NCI-H446 treated with DMSO at 0.1 percent for 48 hours (cell line): ENCODE measurements around the gene MT1H.
"Not testable (repeated sequence)": the region's sequence is repeated elsewhere in the genome, so short reads cannot be mapped to it uniquely, and the experiment has no call there.

Experiments
- DNase-seq: peaks from one replicate; lab custom pipeline; 2025; lab: John Stamatoyannopoulos, UW

The MT1H gene

DNA sequence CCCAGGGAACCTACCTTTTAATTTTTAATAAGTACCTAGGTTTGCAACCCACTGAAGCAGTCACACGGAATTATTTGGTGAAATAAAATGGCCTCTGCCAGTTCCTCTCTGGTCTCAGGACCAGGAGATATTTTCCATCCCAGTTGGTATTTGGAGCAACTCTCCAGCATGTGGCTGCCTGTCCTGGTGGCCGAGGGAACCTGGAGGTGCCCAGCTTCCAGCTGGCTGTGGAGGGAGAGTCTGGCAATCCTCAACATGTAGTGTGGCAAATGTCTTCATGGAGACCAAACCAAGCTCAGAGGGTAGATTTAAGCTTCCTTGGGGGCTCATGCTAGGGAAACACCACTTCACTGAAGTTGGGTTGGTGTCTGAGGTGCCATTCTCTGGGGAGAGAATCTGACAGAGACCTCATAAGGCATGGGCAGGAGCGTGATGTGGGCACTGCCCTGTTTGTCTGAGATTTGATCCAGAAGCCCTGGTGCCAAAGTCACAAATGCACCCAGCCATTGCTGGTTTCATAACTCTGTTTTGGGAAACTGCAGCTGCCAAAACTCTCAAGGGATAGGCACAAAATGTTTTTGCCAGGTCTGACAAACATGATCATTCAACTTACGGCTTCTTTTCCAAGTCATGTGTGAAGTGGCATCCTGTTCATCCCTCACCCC is 15.4 kb downstream of the MT1H start:
- DNase-seq: no peak

DNA sequence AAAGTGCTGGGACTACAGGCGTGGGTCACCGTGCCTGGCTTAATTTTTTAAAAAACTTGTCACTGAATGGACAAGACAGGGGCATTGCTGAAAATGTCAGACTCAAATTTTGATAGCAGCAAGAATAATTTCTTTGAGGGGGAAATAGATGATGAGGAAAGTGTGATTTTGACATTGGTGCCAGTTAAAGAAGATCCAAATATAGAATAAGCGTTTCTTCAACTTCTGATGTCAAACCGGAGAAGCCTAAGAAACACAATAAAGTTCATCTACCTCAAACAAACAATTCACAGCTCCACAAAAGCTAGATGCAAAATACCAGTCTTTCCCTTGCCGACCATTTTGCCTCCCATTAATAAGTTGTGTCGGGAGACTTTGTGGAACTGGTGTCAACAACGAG is 17.1 kb downstream of the MT1H start:
- no peak for DNase-seq

DNA sequence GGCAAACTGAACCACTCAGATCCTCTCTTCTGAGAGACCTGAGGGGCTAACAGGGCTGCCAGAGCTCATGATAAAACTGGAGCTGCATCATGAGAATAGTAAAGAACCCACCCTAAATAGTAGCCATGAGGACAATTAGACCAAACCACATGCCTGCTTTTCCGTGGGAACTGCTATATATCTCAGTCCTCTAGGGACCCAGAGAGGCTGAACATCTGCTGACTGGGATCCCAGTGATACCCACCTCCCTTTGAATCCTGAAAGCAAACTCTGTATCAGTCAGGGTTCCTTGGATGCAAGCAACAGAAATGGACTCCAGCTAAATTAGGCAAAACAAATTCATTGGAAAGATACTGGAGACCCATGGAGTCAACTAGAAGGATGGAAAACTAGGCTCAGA is 19.1 kb downstream of the MT1H start:
- no peak for DNase-seq

DNA sequence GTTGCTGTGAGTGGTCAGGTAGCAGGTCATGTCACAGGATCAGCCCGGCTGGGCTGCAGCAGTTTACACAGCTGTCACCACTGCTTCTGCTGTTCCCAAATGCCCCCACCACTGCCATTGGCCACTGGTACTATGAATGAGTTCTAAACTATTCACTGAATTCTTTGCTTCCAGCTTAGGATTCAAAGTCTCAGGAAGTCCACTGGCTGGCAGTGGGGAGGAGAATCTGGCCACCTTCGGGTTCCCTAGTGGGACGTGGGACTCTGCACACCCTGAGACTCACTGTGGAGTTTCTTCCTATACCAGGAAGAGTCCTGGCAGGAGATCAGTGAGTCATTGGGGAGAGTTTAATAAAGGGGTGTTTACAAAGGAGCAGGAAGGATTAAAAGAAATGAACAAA is 19.6 kb downstream of the MT1H start:
- no peak for DNase-seq

DNA sequence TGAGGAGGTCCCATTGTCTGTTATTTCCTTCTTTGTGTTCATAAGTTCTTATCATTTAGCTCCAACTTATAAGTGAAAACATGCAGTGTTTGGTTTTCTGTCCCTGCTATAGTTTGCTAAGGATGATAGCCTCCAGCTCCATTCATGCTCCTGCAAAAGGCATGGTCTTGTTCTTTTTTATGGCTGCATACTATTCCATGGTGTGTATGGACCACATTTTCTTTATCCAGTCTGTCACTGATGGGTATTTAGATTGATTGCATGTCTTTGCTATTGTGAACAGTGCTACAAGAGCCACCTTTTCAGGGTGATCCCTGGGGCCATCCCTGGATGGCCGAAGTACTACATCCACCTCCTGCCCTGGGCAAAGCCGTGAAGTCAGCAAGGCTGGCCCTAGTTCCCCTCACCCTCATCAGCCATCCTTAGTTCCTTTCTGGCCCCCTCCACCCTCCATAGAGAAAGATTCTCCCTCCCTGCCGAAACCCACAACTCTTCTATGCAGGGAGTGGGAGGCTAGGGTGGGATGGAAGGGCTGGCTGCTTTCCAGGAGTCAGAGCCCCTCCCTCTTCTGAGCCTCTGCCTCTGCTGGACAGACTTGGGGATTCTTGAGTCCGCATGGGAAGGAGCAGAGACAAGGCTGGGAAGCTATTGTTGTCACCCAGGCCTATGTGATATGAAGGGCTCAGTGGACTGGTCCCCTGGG is 21.0 kb downstream of the MT1H start:
- no peak for DNase-seq

DNA sequence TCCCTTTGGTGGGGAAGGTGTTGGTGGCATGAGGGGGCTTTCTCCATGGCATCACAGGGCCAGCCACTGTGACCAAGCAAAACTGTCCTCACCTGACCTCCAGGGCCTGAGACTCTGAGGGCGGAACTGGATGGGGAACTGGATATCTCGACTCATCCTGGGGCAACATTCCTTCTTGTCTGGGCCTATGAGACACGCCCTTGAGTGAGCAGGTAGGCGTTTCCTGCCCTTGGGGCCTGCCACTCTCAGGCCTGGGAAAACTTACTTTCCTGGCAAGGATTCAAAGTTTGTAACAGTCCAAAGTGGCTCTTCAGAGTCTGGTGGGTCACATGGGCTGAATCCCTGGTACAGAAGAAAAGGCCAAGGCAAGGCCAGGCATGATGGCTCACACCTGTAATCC is 22.3 kb downstream of the MT1H start:
- DNase-seq: no peak

DNA sequence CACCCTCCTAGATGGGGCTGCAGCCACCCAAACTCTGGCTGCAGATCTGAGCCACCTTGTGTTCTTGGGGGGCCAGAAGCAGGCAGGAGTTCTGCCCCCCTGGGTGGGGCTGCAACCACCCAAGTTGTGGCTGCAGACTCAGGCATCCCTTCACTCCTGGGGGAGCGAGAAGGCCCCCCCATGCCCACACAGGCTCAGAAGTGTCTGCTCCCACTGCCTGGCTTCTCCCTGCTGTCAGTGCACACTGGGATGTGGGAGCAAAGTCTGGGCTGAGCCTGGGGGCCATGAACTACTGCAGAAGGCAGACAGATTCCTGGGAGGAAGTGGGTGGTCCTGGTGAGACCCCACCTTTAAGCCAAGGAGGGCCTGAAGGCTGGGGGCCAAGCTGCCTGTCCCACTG is 25.6 kb downstream of the MT1H start:
- DNase-seq: no peak

DNA sequence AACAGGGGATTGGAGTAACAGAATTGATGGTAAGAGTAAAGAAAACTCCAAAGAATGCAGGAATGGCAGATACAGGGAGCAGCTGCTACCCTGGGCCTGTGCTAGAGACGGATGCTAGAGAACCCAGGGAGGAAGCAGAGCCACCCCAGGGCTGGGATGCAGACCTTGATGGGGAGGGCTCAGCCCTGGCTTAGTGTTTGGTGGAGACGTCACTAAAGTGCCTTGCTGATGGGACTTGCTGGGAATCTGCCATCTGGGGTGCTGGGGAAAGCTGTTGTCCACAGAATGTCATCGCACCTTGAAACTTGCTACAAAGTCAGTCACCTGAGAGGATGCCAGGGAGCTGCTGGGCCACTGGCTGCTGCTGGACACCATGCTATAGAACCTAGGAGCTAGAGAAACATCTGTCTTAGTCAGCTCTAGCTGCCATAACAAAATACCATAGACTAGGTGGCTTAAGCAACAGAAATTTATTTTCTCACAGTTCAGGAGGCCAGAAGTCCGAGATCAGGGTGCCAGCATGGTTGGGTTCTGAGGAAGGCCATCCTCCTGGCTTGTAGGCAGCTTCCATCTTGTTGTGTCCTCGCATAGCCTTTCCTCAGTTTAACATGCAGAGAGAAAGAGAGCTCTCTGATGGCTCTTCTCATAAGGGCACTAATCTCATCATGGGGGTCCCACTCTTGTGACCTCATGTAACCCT is 28.0 kb downstream of the MT1H start:
- DNase-seq: no peak

DNA sequence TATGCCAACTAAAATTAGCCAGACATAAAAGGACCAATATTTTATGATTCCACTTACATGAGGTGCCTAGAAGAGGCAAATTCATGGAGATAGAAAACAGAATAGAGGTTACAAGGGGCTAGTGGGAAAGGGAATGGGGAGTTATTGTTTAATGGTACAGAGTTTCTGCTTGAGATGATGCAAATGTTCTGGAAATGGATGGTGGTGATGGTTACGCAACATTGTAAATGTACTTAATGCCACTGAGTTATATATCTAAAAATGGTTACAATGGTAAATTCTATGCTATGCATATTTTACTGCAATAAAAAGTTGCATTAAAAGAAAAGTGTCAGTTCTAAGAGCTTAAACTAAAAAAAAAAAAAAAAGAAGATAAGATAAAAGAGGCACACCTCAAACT is 30.6 kb downstream of the MT1H start:
- DNase-seq: no peak

DNA sequence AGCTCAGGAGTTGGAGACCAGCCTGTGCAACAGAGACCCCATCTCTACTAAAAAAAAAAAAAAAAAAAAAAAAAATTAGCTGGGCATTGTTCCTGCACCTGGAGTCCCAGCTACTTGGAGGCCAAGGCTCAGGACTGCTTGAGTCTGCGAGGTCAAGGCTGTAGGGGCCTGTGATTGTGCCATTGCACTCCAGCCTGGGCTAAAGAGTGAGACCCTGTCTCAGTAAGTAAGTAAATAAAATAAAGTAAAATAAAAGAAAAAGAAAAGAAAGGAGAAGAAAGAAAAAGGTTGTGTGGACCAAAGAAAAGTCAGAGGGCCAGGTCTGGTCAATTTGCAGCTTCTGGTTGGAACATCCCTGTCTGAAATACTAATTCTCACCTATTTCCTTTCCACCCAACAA is 31.0 kb downstream of the MT1H start:
- DNase-seq: no peak

DNA sequence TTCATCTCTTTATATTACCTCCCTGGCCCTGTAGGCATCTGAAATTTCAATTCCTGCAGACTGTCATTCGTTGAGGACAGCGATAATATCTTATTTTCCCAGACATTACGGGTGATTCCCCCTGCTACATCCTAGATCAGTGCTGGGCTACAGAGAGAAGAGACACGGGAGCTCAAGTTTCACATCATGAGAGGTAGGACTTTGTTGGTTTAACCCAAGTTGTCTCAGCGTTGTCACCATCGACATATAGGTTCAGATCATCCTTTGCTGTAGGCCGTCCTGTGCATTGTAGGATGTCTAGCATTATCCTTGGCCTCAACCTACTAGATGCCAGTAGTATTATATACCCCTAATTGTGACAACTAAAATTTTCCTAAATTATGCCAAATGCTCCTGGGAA is 31.9 kb downstream of the MT1H start:
- DNase-seq: no peak

DNA sequence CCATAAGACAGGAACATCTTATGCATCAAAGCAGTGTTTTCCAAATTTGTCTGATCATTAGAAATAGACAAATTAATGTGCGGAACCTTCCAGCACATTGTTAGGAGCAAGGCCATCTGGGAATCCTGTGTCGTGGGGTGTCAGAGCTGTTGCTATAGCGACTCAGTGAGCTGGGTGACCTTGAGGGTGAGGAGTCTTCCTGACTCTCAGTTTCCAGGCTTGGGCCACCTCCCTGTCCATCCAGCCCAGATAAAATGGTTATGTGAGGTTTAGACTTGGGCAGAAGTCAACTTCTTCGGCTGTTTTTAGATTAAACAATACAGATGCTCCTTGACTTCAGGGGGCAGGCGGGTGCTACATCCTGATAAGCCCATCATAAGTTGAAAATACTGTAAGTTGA is 33.2 kb downstream of the MT1H start:
- no peak for DNase-seq

DNA sequence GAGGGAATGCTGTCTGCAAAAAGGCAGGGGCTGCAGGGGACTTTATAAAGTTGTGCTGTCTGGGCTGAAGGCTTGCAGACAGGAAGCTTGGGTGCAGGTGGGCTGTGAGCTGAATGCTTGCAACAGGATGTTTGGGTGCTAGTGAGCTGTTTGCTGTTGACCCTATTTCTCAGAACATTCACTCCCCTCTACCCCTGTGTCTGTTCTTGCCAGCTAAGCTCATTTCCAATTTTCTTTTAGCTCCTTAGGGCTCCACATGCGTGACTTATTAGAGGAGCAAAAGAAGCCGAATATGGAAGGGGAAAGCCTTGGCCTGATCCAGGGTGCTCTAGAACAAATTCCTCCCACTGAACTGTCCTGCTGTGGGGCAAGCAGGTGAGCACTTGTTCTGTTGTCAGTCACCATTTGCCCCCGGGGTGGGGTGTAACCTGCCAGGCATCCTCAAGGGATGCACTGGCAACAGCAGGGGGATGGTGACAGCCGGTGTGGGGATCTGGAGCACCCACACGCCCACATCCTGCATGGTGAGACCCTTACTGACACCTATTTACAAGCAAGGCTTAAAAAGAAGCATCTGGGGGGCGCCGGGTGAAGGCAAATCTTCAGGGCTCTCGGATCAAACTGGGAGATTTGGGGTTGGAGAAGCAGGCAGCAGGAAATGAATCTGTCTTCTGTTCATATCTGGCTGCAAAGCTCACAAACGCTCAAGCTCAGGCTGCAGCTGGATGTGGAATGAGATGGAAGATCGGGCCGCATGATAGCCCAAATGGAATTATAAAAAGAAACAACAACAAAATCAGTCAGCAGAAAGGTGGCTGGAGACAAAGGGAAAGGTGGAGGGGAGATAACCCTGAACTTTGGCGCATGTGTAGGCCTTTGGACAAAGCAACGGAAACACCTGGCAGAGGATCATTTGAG is 39.2 kb downstream of the MT1H start:
- no peak for DNase-seq

DNA sequence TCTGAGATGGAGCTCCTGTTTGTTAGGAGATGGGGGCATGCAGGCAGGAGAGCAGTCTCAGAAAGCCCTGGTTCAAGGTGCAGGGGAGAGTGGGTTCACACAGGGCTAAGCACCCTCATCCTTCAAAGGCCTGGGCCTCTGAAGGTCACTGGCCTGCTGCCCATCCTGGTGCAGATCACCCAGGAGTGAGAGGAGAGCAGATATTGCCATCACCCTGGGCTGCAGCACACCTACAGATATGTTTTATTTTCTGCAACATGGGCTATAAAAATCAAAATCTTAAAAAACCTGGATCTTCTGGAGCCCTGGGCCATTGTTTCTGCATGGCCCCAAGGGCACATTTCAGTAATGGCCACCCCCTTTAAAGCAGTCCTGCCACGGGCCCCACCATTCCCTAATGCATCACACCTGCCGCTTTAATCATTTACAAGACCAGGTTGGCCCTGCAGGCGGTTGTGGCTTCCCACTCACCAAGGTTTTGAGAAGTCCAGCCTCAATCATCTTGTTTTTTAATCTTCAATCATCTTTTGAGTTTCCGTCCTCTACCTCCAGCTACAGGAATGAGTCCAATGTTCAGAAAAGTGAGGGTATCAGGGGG is 39.9 kb downstream of the MT1H start:
- no peak for DNase-seq

DNA sequence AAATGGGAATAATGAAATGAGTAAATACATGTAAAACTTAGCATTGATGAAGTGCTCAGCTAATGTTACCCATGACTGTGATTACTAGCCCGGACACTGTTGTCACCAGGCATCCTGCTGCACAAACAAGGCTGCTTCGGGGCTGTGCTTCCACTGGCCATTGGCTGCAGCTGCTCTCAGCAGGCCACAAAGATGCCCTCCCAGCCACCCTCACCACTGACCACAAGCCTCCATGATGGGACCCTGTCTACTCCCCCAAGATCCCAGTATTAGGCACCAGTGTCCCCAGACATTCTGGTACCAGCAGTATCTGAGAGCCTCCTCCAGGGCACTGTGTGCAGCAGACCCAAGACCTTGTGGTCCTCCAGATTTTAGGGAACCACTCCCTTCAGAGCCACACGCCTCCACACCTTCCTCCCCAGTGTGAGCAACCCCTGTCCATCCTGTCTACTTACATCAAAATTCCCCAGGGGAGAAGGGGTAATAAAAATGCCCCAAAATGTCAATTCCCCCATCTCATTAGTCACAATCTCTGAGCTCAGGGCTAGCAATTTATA is 40.6 kb downstream of the MT1H start:
- DNase-seq: no peak

DNA sequence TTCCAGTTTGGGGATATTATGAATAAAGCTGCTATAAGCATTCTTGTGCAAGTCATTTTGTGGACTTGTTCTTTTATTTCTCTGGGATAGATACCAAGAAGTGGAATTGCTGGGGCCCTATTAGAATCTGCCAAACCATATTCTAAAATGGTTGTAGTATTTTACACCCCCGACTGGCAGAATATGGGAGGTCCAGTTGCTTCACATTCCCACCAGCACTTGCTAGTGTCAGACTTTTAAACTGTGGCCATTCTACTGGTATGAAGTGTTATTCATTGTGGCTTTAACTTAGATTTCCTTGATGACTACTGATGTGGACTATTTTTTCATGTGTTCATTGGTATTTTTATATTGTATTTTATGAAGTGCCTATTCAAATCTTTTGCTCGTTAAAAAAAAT is 42.2 kb downstream of the MT1H start:
- DNase-seq: no peak

DNA sequence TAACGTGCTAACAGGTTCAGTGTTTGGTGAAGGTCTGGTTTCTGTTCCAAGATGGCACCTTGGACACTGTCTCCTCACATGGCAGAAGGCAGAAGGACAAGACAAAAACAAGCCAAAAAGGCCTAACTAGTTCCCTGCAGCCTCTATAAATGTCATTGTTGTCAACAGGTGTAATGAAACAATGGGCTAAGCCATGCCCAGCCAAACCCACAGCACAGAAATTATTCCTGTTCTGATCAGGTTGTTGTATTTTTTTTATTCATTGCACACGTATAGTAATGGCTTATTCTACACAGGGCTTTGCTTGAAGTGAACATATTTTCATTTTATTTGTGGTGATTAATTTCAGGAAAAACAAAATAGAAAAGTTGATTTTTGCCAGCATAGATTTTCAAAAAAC is 44.2 kb downstream of the MT1H start:
- DNase-seq: no peak

DNA sequence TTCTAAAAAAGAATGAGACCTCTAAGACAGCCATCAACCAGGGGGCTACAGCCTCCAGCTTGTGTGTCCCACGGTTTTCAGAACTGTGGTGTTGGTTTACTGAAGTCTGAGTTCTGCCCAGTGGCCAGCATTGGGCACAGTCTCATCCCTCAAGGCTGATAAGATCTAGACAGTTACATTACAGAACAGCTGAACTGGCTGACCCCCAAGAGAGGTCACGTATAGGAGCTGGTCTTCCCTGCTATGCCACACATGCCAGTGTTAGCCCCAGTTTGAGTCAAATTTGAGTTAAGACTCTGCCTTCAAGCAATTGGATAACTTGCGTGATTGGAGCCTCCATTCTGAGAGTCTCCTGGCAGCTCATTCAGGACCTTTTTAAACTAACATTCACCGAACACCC is 45.5 kb downstream of the MT1H start:
- DNase-seq: no peak

DNA sequence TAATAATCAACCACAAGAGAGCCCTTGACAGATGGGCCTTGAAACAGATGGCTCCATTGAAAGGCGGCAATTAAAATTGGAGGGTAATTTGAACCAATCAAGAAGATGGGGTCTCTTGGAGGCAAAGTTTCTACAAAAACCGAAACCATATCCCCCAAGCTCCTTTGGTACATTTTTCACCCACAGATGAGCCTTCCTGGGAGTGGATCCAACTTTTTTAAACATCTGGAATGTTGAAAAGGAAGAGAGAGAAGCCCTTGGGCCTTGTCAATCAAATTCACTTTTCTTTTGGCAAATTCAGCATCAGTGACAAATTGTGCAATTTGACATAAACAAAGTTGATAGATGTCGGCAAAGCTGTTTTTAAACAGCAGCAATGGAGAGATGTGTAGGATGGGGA is 47.1 kb downstream of the MT1H start:
- peak; percentile 1 for DNase-seq

DNA sequence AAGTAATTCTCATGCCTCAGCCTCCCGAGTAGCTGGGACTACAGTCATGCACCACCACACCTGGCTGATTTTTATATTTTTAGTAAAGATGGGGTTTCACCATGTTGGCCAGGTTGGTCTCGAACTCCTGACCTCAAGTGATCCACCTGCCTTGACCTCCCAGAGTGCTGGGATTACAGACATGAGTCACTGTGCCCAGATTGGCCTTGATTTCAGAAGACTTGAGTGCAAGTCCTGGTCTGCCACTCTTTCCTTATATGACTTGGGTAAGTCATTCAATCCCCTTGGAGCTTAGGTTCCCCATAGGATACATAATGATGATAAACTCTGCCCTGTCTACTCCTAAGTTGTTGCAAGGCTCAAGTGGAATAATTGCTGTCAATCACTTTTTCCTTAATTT is 47.9 kb downstream of the MT1H start:
- DNase-seq: not testable (repeated sequence)
